WTC11 (cell line): Measurements from ENCODE around the gene F2. TPM values are rescaled to one million over a fixed set of nuclear protein-coding genes. Genes with fewer than 3 reads are reported as not detected.

Experiments used
- ATAC-seq: fragments of 200-7000 bp; cut with Tn5 transposase; 2 replicates; pipeline ENCODE4 v1.10.0; 2021; ENCODE audit warnings: mild to moderate bottlenecking, moderate library complexity
- CTCF ChIA-PET: fragments of 300-600 bp; sonication (Branson Sonifier 250); formaldehyde crosslinking; loops from one replicate; lab custom pipeline; 2021; ENCODE audit warnings: antibody characterized with exemption; lab: Charles Lee
- POLR2A ChIA-PET: fragments of 350-600 bp; sonication (Branson Sonifier 250); formaldehyde crosslinking; loops from one replicate; lab custom pipeline; 2021; ENCODE audit warnings: antibody characterized with exemption; lab: Charles Lee
- DNase-seq: peaks from one replicate; pipeline ENCODE4 v3.0.0; 2021; ENCODE audit warnings: low spot score
- H3K27ac Mint-ChIP-seq: 2 replicates; pipeline ENCODE4 v1.8.0; 2021; ENCODE audit warnings: mixed read lengths
- H3K27me3 Mint-ChIP-seq: 2 replicates; pipeline ENCODE4 v1.8.0; 2021; ENCODE audit warnings: low read depth, mild to moderate bottlenecking, moderate library complexity, mixed read lengths
- H3K36me3 Mint-ChIP-seq: 2 replicates; pipeline ENCODE4 v1.8.0; 2021; ENCODE audit warnings: mixed read lengths
- H3K4me1 Mint-ChIP-seq: 2 replicates; pipeline ENCODE4 v1.8.0; 2022; ENCODE audit warnings: mixed read lengths
- H3K4me3 Mint-ChIP-seq: 2 replicates; pipeline ENCODE4 v1.8.0; 2021; ENCODE audit warnings: mild to moderate bottlenecking, moderate library complexity, mixed read lengths
- H3K9me3 Mint-ChIP-seq: 2 replicates; pipeline ENCODE4 v1.8.0; 2021; ENCODE audit warnings: mixed read lengths
- ELF4 ChIP-seq: sonication (generic); formaldehyde crosslinking; IDR thresholded peaks from 2 replicates; pipeline ENCODE4 v1.8.1; 2022; ENCODE audit warnings: low read depth, mild to moderate bottlenecking, moderate library complexity, missing genetic modification reagents
- EMX1 ChIP-seq: fragments of 250-450 bp; sonication (Bioruptor Pico); IDR thresholded peaks from 2 replicates; pipeline ENCODE4 v1.8.0; 2021; ENCODE audit warnings: mild to moderate bottlenecking
- GABPB1 ChIP-seq: sonication (generic); formaldehyde crosslinking; IDR thresholded peaks from 2 replicates; pipeline ENCODE4 v1.8.1; 2023; ENCODE audit warnings: mild to moderate bottlenecking, missing genetic modification reagents
- GTF2I ChIP-seq: fragments of 250-450 bp; sonication (Bioruptor Pico); conservative IDR thresholded peaks from 2 replicates; pipeline ENCODE4 v1.4.0; 2021; ENCODE audit warnings: mild to moderate bottlenecking
- HMGA2 ChIP-seq: fragments of 250-450 bp; sonication (Bioruptor Pico); IDR thresholded peaks from 2 replicates; pipeline ENCODE4 v1.4.0; 2021; ENCODE audit warnings: mild to moderate bottlenecking, moderate library complexity
- KAT7 ChIP-seq: sonication (generic); formaldehyde crosslinking; IDR thresholded peaks from 2 replicates; pipeline ENCODE4 v1.8.1; 2023; ENCODE audit warnings: missing genetic modification reagents, mild to moderate bottlenecking, borderline replicate concordance
- MYBL2 ChIP-seq: sonication (generic); formaldehyde crosslinking; IDR thresholded peaks from 2 replicates; pipeline ENCODE4 v1.8.1; 2023; ENCODE audit warnings: mild to moderate bottlenecking, moderate library complexity, missing genetic modification reagents
- NR2C2 ChIP-seq: sonication (generic); formaldehyde crosslinking; IDR thresholded peaks from 2 replicates; pipeline ENCODE4 v1.8.0; 2022; ENCODE audit warnings: mild to moderate bottlenecking, missing genetic modification reagents
- TCF7 ChIP-seq: sonication (generic); formaldehyde crosslinking; IDR thresholded peaks from 2 replicates; pipeline ENCODE4 v1.8.0; 2022; ENCODE audit warnings: mild to moderate bottlenecking, low read depth, missing genetic modification reagents, moderate library complexity
- USF2 ChIP-seq: sonication (generic); formaldehyde crosslinking; IDR thresholded peaks from 2 replicates; pipeline ENCODE4 v1.8.1; 2023; ENCODE audit warnings: mild to moderate bottlenecking, missing genetic modification reagents, moderate library complexity
- ZNF138 ChIP-seq: sonication (generic); formaldehyde crosslinking; conservative IDR thresholded peaks from 2 replicates; pipeline ENCODE4 v1.8.1; 2022; ENCODE audit warnings: mild to moderate bottlenecking, moderate library complexity, missing genetic modification reagents
- ZNF232 ChIP-seq: sonication (generic); formaldehyde crosslinking; IDR thresholded peaks from 2 replicates; pipeline ENCODE4 v1.8.0; 2022; ENCODE audit warnings: mild to moderate bottlenecking, missing genetic modification reagents
- ZNF317 ChIP-seq: sonication (generic); formaldehyde crosslinking; IDR thresholded peaks from 2 replicates; pipeline ENCODE4 v1.8.1; 2023; ENCODE audit warnings: low read depth, mild to moderate bottlenecking, moderate library complexity, missing genetic modification reagents, borderline replicate concordance
- ZNF416 ChIP-seq: fragments of 250-450 bp; sonication (Bioruptor Pico); IDR thresholded peaks from 2 replicates; pipeline ENCODE4 v1.9.0; 2021; ENCODE audit warnings: mild to moderate bottlenecking, inconsistent platforms
- ZNF425 ChIP-seq: fragments of 250-450 bp; sonication (Bioruptor Pico); conservative IDR thresholded peaks from 2 replicates; pipeline ENCODE4 v1.9.0; 2021; ENCODE audit warnings: mild to moderate bottlenecking
- total RNA-seq: library from RNA; stranded (reverse); gene quantifications from 3 replicates; pipeline ENCODE4 v1.2.3, GENCODE V29; 2021
- TF ChIP-seq, protein P1 (sequence below): fragments of 250-450 bp; sonication (Bioruptor Pico); IDR thresholded peaks from 2 replicates; pipeline ENCODE4 v1.9.0; 2021; ENCODE audit warnings: moderate library complexity, mild to moderate bottlenecking, inconsistent platforms, borderline replicate concordance
- TF ChIP-seq, protein P2 (sequence below): fragments of 200-600 bp; IDR thresholded peaks from 2 replicates; pipeline ENCODE4 v1.8.0; 2022; ENCODE audit warnings: antibody characterized with exemption
- TF ChIP-seq, protein P3 (sequence below): sonication (generic); formaldehyde crosslinking; IDR thresholded peaks from 2 replicates; pipeline ENCODE4 v1.8.0; 2023; ENCODE audit warnings: mild to moderate bottlenecking, missing genetic modification reagents
- TF ChIP-seq, protein P4 (sequence below): fragments of 250-450 bp; sonication (Bioruptor Pico); IDR thresholded peaks from 2 replicates; pipeline ENCODE4 v1.9.0; 2021; ENCODE audit warnings: mild to moderate bottlenecking

F2 gene
- total RNA-seq, 1 experiment from 2014 or later, result 0.50 TPM

DNA sequence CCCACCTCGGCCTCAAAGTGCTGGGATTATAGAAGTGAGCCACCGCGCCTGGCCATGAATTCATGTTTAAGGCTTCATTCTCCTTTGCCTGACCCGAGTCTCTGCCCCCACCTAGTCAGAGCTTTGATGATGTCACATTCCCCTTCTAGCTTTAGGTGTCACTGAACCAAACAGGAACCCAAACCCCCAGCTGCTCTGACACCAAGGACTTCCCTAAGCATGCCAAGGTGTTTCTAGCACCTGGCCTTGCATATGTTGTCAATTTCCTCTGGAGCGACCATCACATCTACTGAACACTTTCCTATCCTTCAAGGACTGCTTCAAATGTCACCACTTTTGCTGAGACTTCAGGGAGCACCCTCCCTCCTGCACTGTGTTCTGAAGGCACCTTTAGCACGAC is 2.3 kb downstream of the F2 start:
- H3K36me3 Mint-ChIP-seq, result no peaks in the 10 kb centered on the region
- H3K4me1 Mint-ChIP-seq, result peaks cover 13% of the 10 kb centered on the region
- ChIA-PET POLR2A (no interaction called here), CTCF (interaction anchor here (1.3 kb wide), 1 partner anchor 432 kb away, joined by 4 read pairs; no protein-coding TSS in a partner anchor)
- ATAC-seq (no peak), DNase-seq (no peak)
- H3K27ac Mint-ChIP-seq, result no peak overlapping the region
- TF ChIP-seq GABPB1 (CRISPR knock-in tag) (no peak), ZNF317 (CRISPR knock-in tag) (no peak), GTF2I (CRISPR knock-in tag) (no peak), NR2C2 (no peak), TCF7 (no peak)
- TF ChIP-seq, all 79 proteins: peak for 0
- H3K27me3 Mint-ChIP-seq, result no peaks in the 10 kb centered on the region
- H3K4me3 Mint-ChIP-seq, result no peak overlapping the region
- no peaks in the 10 kb centered on the region for H3K9me3 Mint-ChIP-seq

- Mint-ChIP-seq H3K9me3 (no peaks in the 10 kb centered on the region), H3K4me1 (peaks cover 13% of the 10 kb centered on the region), H3K27ac (no peak overlapping the region), H3K4me3 (no peak overlapping the region), H3K36me3 (no peaks in the 10 kb centered on the region), H3K27me3 (no peaks in the 10 kb centered on the region)
- ChIA-PET CTCF (interaction anchor here (1.0 to 1.2 kb wide), 2 partner anchors 45 to 63 kb away, joined by 3 read pairs; no protein-coding TSS in a partner anchor), POLR2A (interaction anchor here (0.6 kb wide), 1 partner anchor 19 kb away, joined by 3 read pairs; no protein-coding TSS in a partner anchor)
- TF ChIP-seq ZNF138 (CRISPR knock-in tag), result no peak
- TF ChIP-seq, protein P1, sequence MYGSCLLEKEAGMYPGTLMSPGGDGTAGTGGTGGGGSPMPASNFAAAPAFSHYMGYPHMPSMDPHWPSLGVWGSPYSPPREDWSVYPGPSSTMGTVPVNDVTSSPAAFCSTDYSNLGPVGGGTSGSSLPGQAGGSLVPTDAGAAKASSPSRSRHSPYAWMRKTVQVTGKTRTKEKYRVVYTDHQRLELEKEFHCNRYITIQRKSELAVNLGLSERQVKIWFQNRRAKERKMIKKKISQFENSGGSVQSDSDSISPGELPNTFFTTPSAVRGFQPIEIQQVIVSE (CRISPR knock-in tag), result no peak
- no peak for TF ChIP-seq MYBL2 (CRISPR knock-in tag)
- TF ChIP-seq, protein P2, sequence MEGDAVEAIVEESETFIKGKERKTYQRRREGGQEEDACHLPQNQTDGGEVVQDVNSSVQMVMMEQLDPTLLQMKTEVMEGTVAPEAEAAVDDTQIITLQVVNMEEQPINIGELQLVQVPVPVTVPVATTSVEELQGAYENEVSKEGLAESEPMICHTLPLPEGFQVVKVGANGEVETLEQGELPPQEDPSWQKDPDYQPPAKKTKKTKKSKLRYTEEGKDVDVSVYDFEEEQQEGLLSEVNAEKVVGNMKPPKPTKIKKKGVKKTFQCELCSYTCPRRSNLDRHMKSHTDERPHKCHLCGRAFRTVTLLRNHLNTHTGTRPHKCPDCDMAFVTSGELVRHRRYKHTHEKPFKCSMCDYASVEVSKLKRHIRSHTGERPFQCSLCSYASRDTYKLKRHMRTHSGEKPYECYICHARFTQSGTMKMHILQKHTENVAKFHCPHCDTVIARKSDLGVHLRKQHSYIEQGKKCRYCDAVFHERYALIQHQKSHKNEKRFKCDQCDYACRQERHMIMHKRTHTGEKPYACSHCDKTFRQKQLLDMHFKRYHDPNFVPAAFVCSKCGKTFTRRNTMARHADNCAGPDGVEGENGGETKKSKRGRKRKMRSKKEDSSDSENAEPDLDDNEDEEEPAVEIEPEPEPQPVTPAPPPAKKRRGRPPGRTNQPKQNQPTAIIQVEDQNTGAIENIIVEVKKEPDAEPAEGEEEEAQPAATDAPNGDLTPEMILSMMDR, result no peak
- TF ChIP-seq EMX1, result no peak
- no peak for TF ChIP-seq ZNF425
- DNase-seq (no peak), ATAC-seq (no peak)
Observed at GRCh38 chr11:46722566-46723358, 3.7 kb downstream of the F2 start.

GRCh38 chr11:46723359-46723680 is 4.3 kb downstream of the F2 start:
- no peak for DNase-seq
- TF ChIP-seq USF2 (CRISPR knock-in tag) (no peak), HMGA2 (CRISPR knock-in tag) (no peak), ZNF416 (no peak), GTF2I (CRISPR knock-in tag) (no peak), ZNF232 (CRISPR knock-in tag) (no peak), KAT7 (CRISPR knock-in tag) (no peak), ELF4 (CRISPR knock-in tag) (no peak)
- TF ChIP-seq, protein P3, sequence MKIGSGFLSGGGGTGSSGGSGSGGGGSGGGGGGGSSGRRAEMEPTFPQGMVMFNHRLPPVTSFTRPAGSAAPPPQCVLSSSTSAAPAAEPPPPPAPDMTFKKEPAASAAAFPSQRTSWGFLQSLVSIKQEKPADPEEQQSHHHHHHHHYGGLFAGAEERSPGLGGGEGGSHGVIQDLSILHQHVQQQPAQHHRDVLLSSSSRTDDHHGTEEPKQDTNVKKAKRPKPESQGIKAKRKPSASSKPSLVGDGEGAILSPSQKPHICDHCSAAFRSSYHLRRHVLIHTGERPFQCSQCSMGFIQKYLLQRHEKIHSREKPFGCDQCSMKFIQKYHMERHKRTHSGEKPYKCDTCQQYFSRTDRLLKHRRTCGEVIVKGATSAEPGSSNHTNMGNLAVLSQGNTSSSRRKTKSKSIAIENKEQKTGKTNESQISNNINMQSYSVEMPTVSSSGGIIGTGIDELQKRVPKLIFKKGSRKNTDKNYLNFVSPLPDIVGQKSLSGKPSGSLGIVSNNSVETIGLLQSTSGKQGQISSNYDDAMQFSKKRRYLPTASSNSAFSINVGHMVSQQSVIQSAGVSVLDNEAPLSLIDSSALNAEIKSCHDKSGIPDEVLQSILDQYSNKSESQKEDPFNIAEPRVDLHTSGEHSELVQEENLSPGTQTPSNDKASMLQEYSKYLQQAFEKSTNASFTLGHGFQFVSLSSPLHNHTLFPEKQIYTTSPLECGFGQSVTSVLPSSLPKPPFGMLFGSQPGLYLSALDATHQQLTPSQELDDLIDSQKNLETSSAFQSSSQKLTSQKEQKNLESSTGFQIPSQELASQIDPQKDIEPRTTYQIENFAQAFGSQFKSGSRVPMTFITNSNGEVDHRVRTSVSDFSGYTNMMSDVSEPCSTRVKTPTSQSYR, result no peak
- TF ChIP-seq, protein P4, sequence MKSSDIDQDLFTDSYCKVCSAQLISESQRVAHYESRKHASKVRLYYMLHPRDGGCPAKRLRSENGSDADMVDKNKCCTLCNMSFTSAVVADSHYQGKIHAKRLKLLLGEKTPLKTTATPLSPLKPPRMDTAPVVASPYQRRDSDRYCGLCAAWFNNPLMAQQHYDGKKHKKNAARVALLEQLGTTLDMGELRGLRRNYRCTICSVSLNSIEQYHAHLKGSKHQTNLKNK (CRISPR knock-in tag), result no peak

More at GRCh38 chr11:46723359-46723680, 4.3 kb downstream of the F2 start:
- ChIA-PET POLR2A (no interaction called here), CTCF (no interaction called here)
- ATAC-seq, result no peak; the same call in 1 of the 2 replicates
- Mint-ChIP-seq H3K4me1 (peaks cover 10% of the 10 kb centered on the region), H3K9me3 (no peaks in the 10 kb centered on the region), H3K4me3 (no peak overlapping the region), H3K36me3 (no peaks in the 10 kb centered on the region), H3K27ac (no peak overlapping the region), H3K27me3 (no peaks in the 10 kb centered on the region)
